ENCODE results near the gene SERTAD4.

SERTAD4 gene

DNA sequence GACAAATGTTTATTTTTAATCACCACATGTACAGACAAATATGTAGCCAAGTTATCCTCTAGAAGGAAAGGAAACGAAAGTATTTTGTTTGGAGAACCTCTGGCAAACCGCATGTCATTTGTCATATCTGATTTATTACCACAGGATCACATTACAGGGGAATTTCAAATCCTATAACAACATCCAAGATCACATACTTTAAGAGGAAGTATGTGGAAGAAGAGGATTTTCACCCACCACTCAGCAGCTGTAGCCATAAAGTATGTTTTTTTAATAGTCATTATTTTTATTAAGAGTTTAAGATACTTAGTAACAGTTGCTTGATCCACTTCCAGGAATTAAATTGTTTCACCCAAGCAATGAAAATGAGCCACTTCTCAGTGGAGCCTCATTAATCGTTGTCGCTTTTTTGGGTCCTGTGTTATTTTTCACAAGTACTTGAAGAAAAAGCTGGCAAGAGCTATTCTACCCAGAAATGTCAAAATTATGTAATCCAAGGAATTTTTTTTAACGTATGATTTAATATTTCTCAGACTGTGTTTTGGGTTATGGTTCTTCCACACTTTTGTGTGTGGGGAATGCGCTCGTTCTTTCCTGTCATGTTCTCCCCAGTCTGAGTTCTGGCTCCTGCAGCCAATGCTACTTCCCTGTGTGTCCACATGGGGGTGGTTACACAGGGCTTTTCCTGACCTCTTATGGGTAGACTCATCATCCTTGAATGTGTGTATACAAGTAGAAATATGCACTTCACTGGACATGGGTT is 6.9 kb downstream of the SERTAD4 start:
- H3K27ac ChIP-seq (ENCODE audit: insufficient read depth, low read depth, low read length, poor library complexity, severe bottlenecking), result no peak overlapping the region
- WGBS, 2 experiments, result 83 to 86% methylated on average over 5 to 6 of the region's 7 CpGs
- H3K9me3 ChIP-seq (ENCODE audit: control insufficient read depth, low read length), result no peaks in the 10 kb centered on the region

DNA sequence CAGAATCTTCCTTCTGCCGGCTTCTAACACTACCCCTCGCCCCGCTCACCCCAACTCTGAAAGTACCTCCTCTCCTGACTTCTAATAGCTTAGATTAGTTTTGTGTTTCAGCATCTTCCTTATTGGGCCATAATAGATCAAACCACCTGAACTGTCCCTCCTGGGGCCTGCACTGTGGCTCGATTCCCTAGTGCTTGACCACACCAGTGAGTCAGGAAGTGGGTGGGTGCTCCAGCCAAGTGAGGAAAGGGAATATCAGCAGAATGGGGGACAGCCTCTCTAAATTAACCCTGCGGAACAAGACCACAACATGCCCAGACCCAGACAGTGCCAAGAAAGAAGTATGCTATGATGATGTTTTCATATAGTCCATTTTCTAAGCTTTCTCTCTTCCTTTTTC is 8.5 kb downstream of the SERTAD4 start:
- Histone ChIP-seq H3K4me1 (ENCODE audit: control insufficient read depth, insufficient read depth, low read length) (peaks cover 17% of the 10 kb centered on the region), H3K36me3 (ENCODE audit: control insufficient read depth, insufficient read depth, low read length) (no peaks in the 10 kb centered on the region), H3K27ac (ENCODE audit: insufficient read depth, low read depth, low read length, poor library complexity, severe bottlenecking) (no peak overlapping the region), H3K9me3 (ENCODE audit: control insufficient read depth, low read length) (no peaks in the 10 kb centered on the region), H3K4me3 (ENCODE audit: insufficient read depth, low read depth, low read length) (no peak overlapping the region), H3K27me3 (ENCODE audit: control insufficient read depth, insufficient read depth, low read length, poor library complexity, severe bottlenecking) (peaks cover 7% of the 10 kb centered on the region)
- 85 to 96% methylated on average over 4 to 5 of the region's 5 CpGs for WGBS, 2 experiments

More for the DNA sequence above, 6.9 kb downstream of the SERTAD4 start:
- Histone ChIP-seq H3K4me1 (ENCODE audit: control insufficient read depth, insufficient read depth, low read length) (peaks cover 17% of the 10 kb centered on the region), H3K4me3 (ENCODE audit: insufficient read depth, low read depth, low read length) (no peak overlapping the region), H3K27me3 (ENCODE audit: control insufficient read depth, insufficient read depth, low read length, poor library complexity, severe bottlenecking) (peaks cover 18% of the 10 kb centered on the region), H3K36me3 (ENCODE audit: control insufficient read depth, insufficient read depth, low read length) (no peaks in the 10 kb centered on the region)

DNA sequence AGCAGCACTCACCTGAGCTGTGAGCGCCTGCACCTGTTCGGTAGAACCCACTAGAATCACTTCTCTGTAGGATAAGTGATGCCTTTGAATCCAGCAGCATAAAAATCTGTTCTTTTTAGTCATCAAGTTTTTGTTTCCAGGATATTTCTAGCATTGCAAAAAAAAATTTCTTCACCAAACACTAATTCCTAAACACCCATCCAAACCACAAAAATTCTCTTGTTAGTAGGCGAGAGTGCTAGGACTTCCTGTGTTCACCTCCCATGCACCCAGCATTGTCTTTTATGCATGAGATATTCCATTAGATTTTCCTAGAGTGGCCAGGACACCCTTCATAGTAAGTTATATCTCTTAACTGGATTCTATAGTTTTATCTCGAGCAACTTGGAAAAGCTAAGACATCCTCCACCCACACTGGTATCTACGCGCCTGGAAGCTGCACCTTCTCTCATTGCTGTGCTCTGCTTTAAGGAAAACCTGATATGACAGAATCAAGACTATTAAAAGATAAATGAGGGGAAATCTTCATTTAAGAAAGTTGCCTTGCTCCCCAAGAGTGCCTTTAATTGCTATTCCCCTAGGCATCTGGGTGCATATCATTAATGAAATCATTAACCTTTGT is 12.3 kb downstream of the SERTAD4 start:
- H3K9me3 ChIP-seq (ENCODE audit: control insufficient read depth, low read length), result no peaks in the 10 kb centered on the region
- H3K36me3 ChIP-seq (ENCODE audit: control insufficient read depth, insufficient read depth, low read length), result no peaks in the 10 kb centered on the region
- no peak overlapping the region for H3K27ac ChIP-seq (ENCODE audit: insufficient read depth, low read depth, low read length, poor library complexity, severe bottlenecking)
- H3K27me3 ChIP-seq (ENCODE audit: control insufficient read depth, insufficient read depth, low read length, poor library complexity, severe bottlenecking), result peaks cover 5% of the 10 kb centered on the region
- WGBS, 2 experiments, result 94 to 98% methylated on average over 4 to 6 of the region's 6 CpGs
- H3K4me1 ChIP-seq (ENCODE audit: control insufficient read depth, insufficient read depth, low read length), result no peaks in the 10 kb centered on the region
- H3K4me3 ChIP-seq (ENCODE audit: insufficient read depth, low read depth, low read length), result no peak overlapping the region

DNA sequence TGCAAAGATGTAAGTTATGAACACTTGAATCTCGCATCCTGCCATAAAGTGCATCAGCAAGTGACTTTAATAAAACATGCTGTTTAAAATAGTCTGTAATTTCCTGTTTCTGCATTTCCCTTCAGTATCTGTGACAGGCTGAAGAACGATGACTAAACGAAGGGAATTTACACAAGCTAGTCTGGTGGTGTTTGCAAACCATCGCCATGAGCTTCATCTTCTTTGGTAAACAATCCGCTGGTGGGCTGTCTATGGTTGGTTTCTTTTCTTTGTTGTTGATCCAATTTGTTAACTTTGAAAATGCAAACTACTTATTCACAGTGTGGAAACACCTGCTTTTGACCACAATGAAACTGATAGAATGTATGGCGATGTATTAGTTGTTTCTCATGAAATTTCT is 13.9 kb downstream of the SERTAD4 start:
- Histone ChIP-seq H3K9me3 (ENCODE audit: control insufficient read depth, low read length) (no peaks in the 10 kb centered on the region), H3K4me3 (ENCODE audit: insufficient read depth, low read depth, low read length) (no peak overlapping the region), H3K27me3 (ENCODE audit: control insufficient read depth, insufficient read depth, low read length, poor library complexity, severe bottlenecking) (peaks cover 5% of the 10 kb centered on the region), H3K27ac (ENCODE audit: insufficient read depth, low read depth, low read length, poor library complexity, severe bottlenecking) (no peak overlapping the region), H3K4me1 (ENCODE audit: control insufficient read depth, insufficient read depth, low read length) (peaks cover 4% of the 10 kb centered on the region), H3K36me3 (ENCODE audit: control insufficient read depth, insufficient read depth, low read length) (no peaks in the 10 kb centered on the region)
- 86 to 93% methylated on average over 5 of the region's 6 CpGs for whole genome bisulfite sequencing, 2 experiments

DNA sequence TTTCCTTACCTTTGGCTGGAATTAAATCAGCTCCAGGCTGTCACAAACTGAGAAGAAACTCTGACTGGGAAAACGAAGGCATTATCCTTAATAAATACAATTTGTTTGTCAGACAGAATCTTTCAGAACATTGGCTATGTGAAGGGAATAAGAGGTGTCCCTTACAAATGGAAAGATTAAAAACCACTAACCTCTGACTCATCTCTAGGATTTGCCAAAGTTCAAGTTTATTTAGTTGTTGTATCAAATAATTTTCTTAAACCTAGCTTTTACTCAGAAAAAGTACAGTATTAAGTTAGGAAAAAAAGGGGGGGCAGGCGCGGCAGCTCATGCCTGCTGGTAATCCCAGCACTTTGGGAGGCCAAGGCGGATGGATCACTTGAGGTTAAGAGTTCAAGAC is 15.7 kb downstream of the SERTAD4 start:
- no peaks in the 10 kb centered on the region for H3K9me3 ChIP-seq (ENCODE audit: control insufficient read depth, low read length)

DNA sequence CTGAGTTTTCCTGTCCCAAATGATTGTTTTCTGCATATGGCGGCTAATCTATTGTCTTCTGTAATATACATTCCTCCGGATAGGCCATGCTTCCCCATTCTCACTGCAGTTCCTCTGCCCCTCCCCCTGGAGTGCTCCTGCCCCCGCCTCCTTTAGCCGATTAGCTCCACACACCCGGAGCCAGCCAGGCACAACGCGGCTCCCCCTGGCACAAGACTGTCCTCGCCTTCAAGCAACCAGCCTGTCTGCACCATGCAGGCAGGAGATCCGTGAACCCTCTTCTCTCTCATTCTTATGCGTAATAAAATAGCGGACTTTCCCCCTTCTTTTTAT is 18.0 kb downstream of the SERTAD4 start:
- H3K27ac ChIP-seq (ENCODE audit: insufficient read depth, low read depth, low read length, poor library complexity, severe bottlenecking), result peak overlapping the region; percentile 84
- no peaks in the 10 kb centered on the region for H3K9me3 ChIP-seq (ENCODE audit: control insufficient read depth, low read length)
- 2 to 3% methylated on average over 11 of the region's 11 CpGs for WGBS, 2 experiments
- peak overlapping the region; percentile 43 for H3K4me3 ChIP-seq (ENCODE audit: insufficient read depth, low read depth, low read length)
- H3K36me3 ChIP-seq (ENCODE audit: control insufficient read depth, insufficient read depth, low read length), result no peaks in the 10 kb centered on the region
- H3K4me1 ChIP-seq (ENCODE audit: control insufficient read depth, insufficient read depth, low read length), result peaks cover 24% of the 10 kb centered on the region
- H3K27me3 ChIP-seq (ENCODE audit: control insufficient read depth, insufficient read depth, low read length, poor library complexity, severe bottlenecking), result peaks cover 23% of the 10 kb centered on the region

More for the DNA sequence above, 15.7 kb downstream of the SERTAD4 start:
- Histone ChIP-seq H3K27ac (ENCODE audit: insufficient read depth, low read depth, low read length, poor library complexity, severe bottlenecking) (no peak overlapping the region), H3K27me3 (ENCODE audit: control insufficient read depth, insufficient read depth, low read length, poor library complexity, severe bottlenecking) (peaks cover 17% of the 10 kb centered on the region), H3K4me1 (ENCODE audit: control insufficient read depth, insufficient read depth, low read length) (peaks cover 20% of the 10 kb centered on the region), H3K4me3 (ENCODE audit: insufficient read depth, low read depth, low read length) (no peak overlapping the region), H3K36me3 (ENCODE audit: control insufficient read depth, insufficient read depth, low read length) (no peaks in the 10 kb centered on the region)
- WGBS, 2 experiments, result 94 to 98% methylated on average over 3 to 4 of the region's 4 CpGs

DNA sequence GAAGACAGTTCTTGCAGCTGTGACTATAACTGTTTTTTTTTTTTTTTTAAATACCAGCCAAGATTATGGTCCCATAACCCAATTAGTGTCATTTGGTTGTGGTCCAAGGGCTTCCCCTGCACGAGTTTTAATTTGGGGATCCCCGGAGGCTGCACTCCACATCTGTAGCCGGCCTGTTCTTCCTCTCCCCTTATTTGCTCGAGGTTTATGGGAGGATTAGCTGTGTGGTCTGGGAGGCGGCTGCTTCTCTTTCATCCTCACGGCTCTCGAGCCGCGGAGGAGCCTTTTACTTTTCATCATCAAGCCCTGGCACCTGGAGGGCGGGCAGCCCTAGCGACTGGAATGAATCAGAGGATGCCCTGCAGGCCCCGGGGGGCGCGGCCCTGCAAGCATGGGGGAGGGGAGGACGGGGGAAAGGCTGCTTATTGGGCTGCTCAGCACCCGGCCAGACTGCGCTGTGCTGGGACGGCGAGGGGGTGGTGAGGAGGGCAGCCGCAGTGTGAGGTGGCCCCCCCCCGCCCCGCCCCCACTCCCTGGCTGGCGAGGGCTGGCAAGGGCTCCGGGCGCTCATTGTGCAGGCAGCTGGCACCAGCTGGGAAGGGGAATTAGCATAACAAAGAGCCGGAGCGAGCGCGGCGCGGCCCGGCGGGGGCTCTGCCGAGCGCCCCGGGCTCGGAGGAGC is 18.5 kb downstream of the SERTAD4 start:
- WGBS, 2 experiments, result 0 to 1% methylated on average over 36 to 37 of the region's 37 CpGs
- peak overlapping the region; percentile 84 for H3K27ac ChIP-seq (ENCODE audit: insufficient read depth, low read depth, low read length, poor library complexity, severe bottlenecking)
- H3K4me1 ChIP-seq (ENCODE audit: control insufficient read depth, insufficient read depth, low read length), result peaks cover 24% of the 10 kb centered on the region
- H3K36me3 ChIP-seq (ENCODE audit: control insufficient read depth, insufficient read depth, low read length), result no peaks in the 10 kb centered on the region
- H3K9me3 ChIP-seq (ENCODE audit: control insufficient read depth, low read length), result no peaks in the 10 kb centered on the region
- H3K27me3 ChIP-seq (ENCODE audit: control insufficient read depth, insufficient read depth, low read length, poor library complexity, severe bottlenecking), result peaks cover 23% of the 10 kb centered on the region
- H3K4me3 ChIP-seq (ENCODE audit: insufficient read depth, low read depth, low read length), result peak overlapping the region; percentile 43

DNA sequence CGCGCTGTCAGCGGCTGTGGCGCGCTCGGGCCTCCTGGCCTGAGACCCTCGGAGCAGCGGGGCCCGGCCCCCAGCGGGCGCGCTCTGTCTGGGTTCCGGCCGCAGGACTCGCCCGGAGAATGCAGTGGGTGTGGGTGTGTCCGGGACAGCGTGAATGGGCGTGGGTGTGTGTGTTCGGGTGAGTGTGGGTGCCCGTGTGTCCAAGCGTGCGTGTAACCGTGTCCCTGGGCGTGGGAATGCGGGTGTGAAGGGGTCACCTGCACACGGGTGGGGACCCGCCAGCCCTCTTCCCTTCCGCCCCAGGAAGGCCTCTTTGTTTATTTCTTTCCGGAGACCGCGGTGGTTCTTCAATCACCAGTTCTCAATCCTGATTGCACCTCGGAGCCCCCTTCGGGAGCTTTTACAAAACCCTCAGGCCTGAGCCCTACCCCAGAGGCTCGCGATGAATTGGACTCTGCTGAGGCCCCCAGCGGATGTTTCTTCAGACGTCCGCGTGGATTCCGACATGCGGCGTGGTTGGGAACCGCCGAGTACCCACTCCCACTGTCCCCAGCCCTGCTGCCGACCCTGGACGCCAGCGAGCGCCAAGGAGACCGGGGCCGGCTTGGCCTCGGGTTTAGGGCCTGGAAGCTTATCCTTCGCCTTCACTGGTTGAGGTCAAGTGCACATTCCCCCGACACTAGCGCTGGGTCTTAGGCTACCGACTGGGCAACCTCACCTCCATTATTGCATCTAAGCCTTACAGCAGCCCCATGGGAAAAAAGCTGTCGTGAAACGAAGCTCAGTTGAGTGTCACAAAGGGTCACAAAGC is 19.3 kb downstream of the SERTAD4 start:
- H3K4me1 ChIP-seq (ENCODE audit: control insufficient read depth, insufficient read depth, low read length), result peaks cover 24% of the 10 kb centered on the region
- 2% methylated on average over 58 of the region's 58 CpGs for WGBS, 2 experiments
- peaks cover 23% of the 10 kb centered on the region for H3K27me3 ChIP-seq (ENCODE audit: control insufficient read depth, insufficient read depth, low read length, poor library complexity, severe bottlenecking)
- H3K4me3 ChIP-seq (ENCODE audit: insufficient read depth, low read depth, low read length), result peak overlapping the region; percentile 43
- H3K9me3 ChIP-seq (ENCODE audit: control insufficient read depth, low read length), result no peaks in the 10 kb centered on the region
- H3K36me3 ChIP-seq (ENCODE audit: control insufficient read depth, insufficient read depth, low read length), result no peaks in the 10 kb centered on the region
- peak overlapping the region; percentile 84 for H3K27ac ChIP-seq (ENCODE audit: insufficient read depth, low read depth, low read length, poor library complexity, severe bottlenecking)

DNA sequence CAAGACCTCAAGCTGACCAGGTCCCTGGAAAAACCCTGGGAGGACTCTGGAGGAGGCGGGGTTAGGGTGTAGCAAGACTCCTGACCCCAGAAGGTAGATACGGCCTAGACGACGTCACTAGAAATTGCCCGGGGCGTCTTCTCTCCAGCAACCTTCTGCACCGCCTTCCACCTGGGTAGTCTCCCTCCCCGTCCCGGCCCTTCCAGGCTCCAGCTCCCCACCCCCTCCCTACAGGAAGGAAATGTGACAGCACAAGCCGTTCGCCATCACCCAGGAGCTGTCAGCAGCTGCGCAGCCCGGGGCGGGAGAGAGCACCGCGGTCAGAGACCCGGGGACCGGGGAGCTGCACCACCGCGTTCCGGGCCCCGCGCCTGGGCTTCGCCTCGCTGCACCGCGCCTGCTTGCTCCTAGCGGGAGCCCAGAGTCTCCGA is 20.0 kb downstream of the SERTAD4 start:
- peak overlapping the region; percentile 22 for H3K4me3 ChIP-seq (ENCODE audit: insufficient read depth, low read depth, low read length)
- no peaks in the 10 kb centered on the region for H3K9me3 ChIP-seq (ENCODE audit: control insufficient read depth, low read length)
- WGBS, 2 experiments, result 2% methylated on average over 29 of the region's 29 CpGs
- H3K27ac ChIP-seq (ENCODE audit: insufficient read depth, low read depth, low read length, poor library complexity, severe bottlenecking), result no peak overlapping the region
- no peaks in the 10 kb centered on the region for H3K36me3 ChIP-seq (ENCODE audit: control insufficient read depth, insufficient read depth, low read length)
- H3K27me3 ChIP-seq (ENCODE audit: control insufficient read depth, insufficient read depth, low read length, poor library complexity, severe bottlenecking), result peaks cover 23% of the 10 kb centered on the region
- peaks cover 24% of the 10 kb centered on the region for H3K4me1 ChIP-seq (ENCODE audit: control insufficient read depth, insufficient read depth, low read length)

DNA sequence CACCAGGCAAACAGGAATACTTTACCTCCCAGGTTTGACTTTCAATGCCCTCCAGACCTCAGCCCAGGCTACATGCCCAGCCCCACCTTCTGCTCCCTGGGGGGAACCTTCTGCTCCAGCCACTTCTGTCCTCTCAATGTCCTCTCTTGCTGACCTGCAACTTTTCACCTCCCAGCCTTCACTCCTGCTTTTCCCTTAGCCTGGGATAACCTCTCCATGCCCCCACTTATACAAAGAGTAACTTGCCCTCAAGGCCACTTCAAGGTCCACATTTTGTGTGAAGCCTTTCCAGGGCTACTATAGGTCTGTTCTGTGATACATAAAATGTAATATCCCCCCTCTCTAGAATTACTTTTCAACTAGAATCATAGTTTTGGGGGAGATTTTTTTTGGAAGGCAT is 21.7 kb downstream of the SERTAD4 start:
- Histone ChIP-seq H3K9me3 (ENCODE audit: control insufficient read depth, low read length) (no peaks in the 10 kb centered on the region), H3K4me1 (ENCODE audit: control insufficient read depth, insufficient read depth, low read length) (peaks cover 26% of the 10 kb centered on the region), H3K27ac (ENCODE audit: insufficient read depth, low read depth, low read length, poor library complexity, severe bottlenecking) (no peak overlapping the region), H3K4me3 (ENCODE audit: insufficient read depth, low read depth, low read length) (no peak overlapping the region), H3K36me3 (ENCODE audit: control insufficient read depth, insufficient read depth, low read length) (no peaks in the 10 kb centered on the region), H3K27me3 (ENCODE audit: control insufficient read depth, insufficient read depth, low read length, poor library complexity, severe bottlenecking) (peaks cover 23% of the 10 kb centered on the region)

Measured in ectodermal cell (in vitro differentiated cells).